Dermis blood vessel endothelial cell (primary cell): Measurements from ENCODE around the gene MAMDC4. TPM values are rescaled to one million over a fixed set of nuclear protein-coding genes. Genes with fewer than 3 reads are reported as not detected.
"Not testable (repeated sequence)": the region's sequence is repeated elsewhere in the genome, so short reads cannot be mapped to it uniquely, and the experiment has no call there.

Experiments used
- DNase-seq: peaks from one replicate; pipeline ENCODE4 v3.0.0; 2010
- total RNA-seq: library from RNA; depleted of rRNA; stranded (reverse); fragments of >200 nt; gene quantifications from 2 replicates; pipeline ENCODE4 v1.2.3, GENCODE V29; 2014

MAMDC4 gene
- total RNA-seq = 2.0 and 5.1 TPM in 2 replicates

DNA sequence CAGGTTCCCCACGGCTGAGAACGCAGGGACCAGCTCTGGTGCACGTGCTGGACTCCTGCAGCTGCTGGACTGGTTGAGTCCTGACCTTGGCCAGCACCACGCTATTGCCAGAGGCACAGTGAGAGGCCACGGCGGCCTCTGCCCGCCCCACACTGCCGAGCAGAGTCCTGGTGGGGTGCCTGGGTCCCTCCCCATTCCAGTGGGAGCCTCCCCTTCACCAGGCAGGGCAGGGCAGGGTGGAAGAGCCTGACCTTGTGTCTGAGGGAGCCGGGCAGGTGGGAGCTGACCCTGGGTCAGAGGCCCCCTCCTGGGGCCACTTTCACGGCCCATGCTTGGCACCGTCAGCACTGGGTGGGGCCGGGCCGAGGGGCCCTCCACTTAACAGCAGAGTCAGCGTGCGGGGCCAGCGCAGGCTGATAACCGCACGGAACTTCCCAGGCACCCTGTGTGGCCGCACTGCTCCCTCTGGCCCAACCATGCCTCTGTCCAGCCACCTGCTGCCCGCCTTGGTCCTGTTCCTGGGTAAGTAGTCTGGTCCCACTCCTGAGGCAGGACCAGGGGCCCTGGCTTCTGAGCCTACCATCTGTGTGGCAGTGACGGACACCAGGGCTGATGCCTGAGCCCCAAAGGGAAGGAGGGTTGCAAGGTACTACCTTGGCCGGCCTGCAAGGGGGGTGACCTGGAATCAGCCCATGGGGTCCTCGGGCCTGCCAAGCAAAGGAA lies at the start of gene MAMDC4:
Gene MAMDC4 (plus strand): TSS at position 406 of the 723 bp plus-strand sequence. CDS start 71 bp downstream, at position 477.
- DNase-seq = no peak

DNA sequence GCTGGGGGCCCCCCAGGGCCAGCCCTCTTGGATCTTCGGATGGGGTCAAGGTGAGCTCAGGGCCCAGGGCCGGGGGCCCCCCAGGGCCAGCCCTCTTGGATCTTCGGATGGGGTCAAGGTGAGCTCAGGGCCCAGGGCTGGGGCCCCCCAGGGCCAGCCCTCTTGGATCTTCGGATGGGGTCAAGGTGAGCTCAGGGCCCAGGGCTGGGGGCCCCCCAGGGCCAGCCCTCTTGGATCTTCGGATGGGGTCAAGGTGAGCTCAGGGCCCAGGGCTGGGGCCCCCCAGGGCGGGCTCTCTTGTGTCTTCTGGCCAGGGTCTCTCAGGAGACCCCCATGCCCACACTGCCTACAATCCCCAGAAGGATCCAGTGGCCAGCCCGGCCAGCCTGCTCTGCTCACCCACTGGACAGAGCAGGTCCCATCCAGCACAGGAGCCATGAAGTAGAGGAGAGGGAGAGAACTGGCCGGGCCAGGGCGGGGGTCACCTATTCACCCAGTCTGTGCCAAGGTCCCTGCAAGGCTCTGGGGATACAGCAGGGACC lies 49.1 kb upstream of the MAMDC4 start:
- not testable (repeated sequence) for DNase-seq

- DNase-seq = no peak
These were observed 48.3 kb upstream of the MAMDC4 start for GRCh38 chr9:136803551-136804508.

- no peak for DNase-seq
These were observed 47.5 kb upstream of the MAMDC4 start for GRCh38 chr9:136804509-136805206.

GRCh38 chr9:136805207-136805740 lies 46.9 kb upstream of the MAMDC4 start:
- no peak for DNase-seq

DNA sequence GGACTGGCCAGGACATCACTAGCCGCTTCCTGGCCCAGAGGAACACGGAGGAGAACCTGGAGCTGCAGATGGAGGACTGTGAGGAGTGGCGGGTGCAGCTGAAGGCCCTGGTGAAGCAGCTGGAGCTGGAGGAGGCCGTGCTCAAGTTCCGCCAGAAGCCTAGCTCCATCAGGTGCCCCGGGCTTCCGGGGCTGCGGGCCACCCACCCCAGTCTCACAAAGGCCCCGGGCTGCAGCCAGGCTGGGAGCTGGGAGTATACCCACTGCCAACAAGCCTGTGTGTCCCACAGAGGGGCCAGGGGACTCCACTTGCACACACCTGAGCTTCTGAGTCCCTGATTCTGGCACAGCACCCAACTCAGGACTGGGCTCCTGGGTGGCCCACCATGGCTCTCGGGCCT lies 46.1 kb upstream of the MAMDC4 start:
- no peak for DNase-seq

- no peak for DNase-seq
These were observed 45.4 kb upstream of the MAMDC4 start for GRCh38 chr9:136806631-136807201.

GRCh38 chr9:136807281-136808074 lies 44.7 kb upstream of the MAMDC4 start, which contains the start of gene RABL6:
Gene RABL6 (plus strand): TSS chr9:136807948. CDS start chr9:136808197, 249 bp downstream.
- DNase-seq = peak; percentile 82

DNA sequence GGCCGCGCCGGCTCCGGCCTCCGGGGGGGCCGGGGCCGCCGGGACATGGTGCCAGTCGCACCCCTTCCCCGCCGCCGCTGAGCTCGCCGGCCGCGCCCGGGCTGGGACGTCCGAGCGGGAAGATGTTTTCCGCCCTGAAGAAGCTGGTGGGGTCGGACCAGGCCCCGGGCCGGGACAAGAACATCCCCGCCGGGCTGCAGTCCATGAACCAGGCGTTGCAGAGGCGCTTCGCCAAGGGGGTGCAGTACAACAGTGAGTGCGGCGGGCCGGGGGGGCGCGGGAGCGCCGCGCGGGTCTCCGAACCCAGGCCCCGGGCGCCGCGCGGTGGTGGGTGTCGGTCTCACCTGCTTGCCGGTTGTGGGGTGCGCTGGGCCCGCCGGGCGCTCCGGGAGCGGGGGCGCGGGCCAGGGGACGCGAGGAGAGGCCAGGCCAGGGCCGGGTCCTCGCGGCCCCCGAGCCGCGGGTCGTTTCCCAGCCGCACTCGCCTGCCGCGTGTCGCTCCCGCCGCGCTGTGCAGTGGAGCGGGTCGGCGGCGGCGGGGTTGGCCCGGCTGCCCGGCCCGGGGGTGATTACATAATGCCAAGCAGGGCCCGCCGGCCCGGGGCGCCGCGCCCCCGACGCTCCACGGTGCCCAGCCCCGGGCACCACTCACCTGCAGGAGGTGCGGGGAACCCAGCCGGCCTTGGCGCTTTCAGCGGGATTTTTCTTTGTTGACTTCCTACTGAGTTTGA lies 43.9 kb upstream of the MAMDC4 start:
- peak; percentile 35 for DNase-seq

DNA sequence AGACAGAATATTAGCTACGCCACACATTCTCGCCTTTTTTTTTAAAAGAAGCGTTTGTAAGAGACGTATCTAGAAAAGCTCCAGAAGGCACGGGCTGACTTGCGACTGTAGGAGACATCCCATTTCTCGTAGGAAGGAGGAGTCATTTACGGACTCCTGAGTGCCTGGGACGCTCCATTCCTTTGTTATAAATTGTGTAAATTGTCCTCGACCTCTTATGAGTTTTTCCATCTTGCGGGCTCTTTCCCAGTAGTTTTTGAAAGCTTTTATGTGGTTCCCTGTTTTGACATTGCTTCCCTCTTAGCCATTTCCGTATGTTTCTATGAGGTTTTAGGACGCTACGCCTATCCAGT lies 43.4 kb upstream of the MAMDC4 start:
- peak; percentile 49 for DNase-seq

DNA sequence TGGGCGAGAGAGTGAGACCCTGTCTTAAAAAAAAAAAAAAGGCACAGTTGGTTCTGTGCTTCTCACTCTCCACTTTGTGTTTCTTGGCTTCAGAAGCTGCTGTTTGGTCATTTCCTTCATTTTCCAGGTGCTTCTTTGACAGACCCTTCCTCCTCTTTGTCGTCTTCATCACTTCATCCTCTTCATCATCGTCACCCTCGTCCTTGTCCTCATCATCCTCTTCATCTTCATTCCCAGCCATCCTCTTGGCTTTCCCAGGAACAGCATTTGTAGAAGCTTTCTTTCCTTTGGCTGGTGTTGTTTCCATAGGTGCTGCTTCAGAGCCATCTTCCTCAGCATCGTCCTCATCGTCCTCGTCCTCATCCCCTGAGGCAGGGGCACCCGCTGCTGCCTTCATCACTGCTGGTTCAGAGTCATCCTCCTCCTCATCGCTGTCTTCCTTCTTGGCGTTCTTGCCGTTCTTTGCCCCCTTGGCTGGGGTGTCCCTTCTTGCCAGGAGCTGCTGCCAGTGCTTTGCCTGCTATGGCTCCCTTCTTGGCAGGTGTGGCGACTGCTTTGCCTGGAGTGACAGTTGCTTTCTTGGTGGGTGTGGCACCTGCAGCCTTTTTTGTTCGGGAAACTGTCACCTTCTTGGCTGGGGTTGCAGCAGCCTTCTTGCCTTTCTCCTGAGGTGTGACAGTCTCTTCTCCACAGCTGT lies 37.3 kb upstream of the MAMDC4 start:
- DNase-seq = no peak

DNA sequence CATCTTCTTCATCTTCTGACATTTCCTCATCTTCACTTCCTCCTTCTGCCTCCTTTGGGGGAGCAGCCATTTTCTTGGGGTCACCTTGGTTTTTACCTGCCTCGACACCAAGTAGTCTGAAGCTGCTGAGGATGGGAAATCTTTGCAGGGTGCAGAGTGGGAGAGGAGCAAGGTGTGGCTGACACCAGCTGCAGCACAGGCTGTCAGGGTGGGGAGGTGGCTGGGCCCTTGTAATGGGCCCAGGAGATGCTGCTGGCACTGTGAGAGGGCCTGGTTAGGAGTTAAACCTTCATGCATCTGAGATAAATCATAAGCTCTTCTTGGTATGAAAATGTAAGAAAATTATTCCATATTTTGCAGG lies 36.7 kb upstream of the MAMDC4 start:
- no peak for DNase-seq

GRCh38 chr9:136820971-136821825 lies 30.9 kb upstream of the MAMDC4 start:
- DNase-seq = peak; percentile 24

GRCh38 chr9:136821826-136822544 lies 30.2 kb upstream of the MAMDC4 start:
- no peak for DNase-seq

DNA sequence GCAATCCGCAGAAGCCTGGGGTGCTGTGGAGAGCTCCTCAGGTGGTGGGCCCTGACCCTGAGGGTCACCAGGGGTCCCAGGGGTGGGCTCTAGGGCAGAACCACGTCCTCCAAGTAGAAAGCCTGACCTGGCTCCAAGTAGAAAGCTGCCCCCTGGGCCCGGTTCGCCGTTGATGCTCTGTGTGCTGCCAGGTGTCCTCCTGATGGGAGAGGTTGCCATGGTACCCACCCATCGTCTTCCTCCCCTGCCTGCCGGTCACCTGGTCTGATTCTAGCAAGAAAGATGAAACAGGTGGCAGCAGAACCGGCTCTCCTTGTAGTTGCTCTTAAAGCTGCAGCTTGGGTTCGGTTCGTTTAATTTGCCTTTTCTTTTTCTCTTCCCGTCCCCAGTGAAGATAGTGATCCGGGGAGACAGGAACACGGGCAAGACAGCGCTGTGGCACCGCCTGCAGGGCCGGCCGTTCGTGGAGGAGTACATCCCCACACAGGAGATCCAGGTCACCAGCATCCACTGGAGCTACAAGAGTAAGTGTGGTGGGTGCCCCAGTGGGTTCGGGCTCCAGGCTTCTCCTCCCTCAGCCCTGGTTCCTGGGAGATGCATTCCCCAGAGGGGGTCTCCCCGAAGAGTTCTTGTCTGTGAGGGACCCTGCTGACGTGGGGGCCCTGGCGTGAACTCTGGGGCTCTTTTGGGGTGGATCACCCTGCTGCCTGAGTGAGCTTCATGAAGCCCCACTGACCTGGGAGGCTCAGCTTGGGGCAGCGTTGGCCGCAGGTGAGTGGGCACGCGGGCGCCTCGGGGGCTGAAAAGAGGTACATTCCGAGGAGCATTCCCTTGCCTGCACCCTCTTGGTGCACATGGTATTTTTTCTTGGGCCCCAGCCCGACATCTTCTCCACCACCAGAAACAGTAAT lies 28.8 kb upstream of the MAMDC4 start:
- no peak for DNase-seq

DNA sequence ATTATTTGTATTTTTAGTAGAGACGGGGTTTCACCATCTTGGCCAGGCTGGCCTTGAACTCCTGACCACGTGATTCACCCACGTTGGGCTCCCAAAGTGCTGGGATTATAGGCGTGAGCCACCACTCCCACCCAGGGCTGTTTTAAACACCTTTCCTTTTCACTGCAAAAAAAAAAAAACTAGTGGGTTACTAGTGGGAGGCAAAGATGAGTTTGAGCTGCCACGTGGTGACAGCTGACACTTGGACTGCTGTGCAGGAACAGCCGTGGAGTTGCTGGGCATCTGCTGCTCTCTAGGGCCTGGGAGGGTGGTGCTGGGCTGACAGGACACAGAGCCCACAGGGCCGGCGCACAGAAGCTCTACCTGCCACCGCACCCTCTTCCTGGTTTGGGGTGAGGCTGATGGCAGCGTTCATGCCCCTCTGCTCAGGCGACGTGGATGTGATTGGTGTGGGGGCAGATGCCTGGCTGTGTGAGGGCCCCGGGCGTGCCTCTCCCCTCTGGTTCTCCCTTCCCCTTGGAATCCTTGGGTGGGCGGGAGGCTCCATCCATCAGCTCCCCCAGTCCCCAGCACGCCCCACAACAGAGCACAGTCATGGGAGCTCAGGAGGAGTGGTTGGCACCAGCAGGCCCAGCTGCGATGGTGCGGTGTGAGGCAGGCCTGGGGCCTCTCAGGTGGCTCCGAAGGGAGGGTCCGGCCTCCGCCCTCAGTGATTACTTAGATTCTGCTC lies 27.5 kb upstream of the MAMDC4 start:
- DNase-seq = no peak
